ENCODE results near the gene DCAF12. TPM values are rescaled to one million over a fixed set of nuclear protein-coding genes. Genes with fewer than 3 reads are reported as not detected.

The DCAF12 gene
- total and polyA plus RNA-seq, 2 of the 13 experiments (the other 11 are each of a cell fraction or from before 2014, with no cell fraction given), result 26.8 to 37.4 TPM

- TF ChIP-seq ZNF407 (CRISPR knock-in tag; IDR thresholded peaks at IDR 0.05; ENCODE audit: not compliant biosample characterization) (peak; percentile 67), SOX13 (IDR thresholded peaks at IDR 0.05) (no peak), SOX13 (CRISPR knock-in tag; conservative IDR thresholded peaks at IDR 0.05 in 1 of 2, IDR thresholded peaks at IDR 0.05 in 1 of 2) (peak in 1 of 2 experiments; percentile 37; a peak in 1 of 4 replicates), CREBL2 (CRISPR knock-in tag; IDR thresholded peaks at IDR 0.05; ENCODE audit: borderline replicate concordance) (no peak; the same call in 1 of the 2 replicates), RELA (CRISPR knock-in tag; IDR thresholded peaks at IDR 0.05) (no peak), HNRNPLL (IDR thresholded peaks at IDR 0.05; ENCODE audit: low read depth, low read length, poor library complexity, severe bottlenecking) (peak; percentile 81), ZBTB20 (CRISPR knock-in tag; IDR thresholded peaks at IDR 0.05; ENCODE audit: borderline replicate concordance, low read depth) (peak; percentile 85; the same call in 1 of the 2 replicates), PRPF4 (IDR thresholded peaks at IDR 0.05; ENCODE audit: low read depth, low read length, poor library complexity, severe bottlenecking) (no peak), RXRB (CRISPR knock-in tag; IDR thresholded peaks at IDR 0.05; ENCODE audit: borderline replicate concordance) (peak; percentile 12; the same call in 1 of the 2 replicates), MZF1 (CRISPR knock-in tag; IDR thresholded peaks at IDR 0.05; ENCODE audit: borderline replicate concordance) (no peak), TCF7 (IDR thresholded peaks at IDR 0.05; ENCODE audit: low read depth) (no peak), GABPB1 (CRISPR knock-in tag; IDR thresholded peaks at IDR 0.05) (peak; percentile 88), ZNF362 (CRISPR knock-in tag; IDR thresholded peaks at IDR 0.05; ENCODE audit: borderline replicate concordance) (no peak; the same call in 1 of the 2 replicates), ZNF792 (CRISPR knock-in tag; IDR thresholded peaks at IDR 0.05) (no peak; the same call in 1 of the 2 replicates), BRD4 (CRISPR knock-in tag; IDR thresholded peaks at IDR 0.05) (peak; percentile 80; the same call in 1 of the 2 replicates), ZFP37 (CRISPR knock-in tag; IDR thresholded peaks at IDR 0.05; ENCODE audit: borderline replicate concordance) (no peak), ZSCAN21 (CRISPR knock-in tag; IDR thresholded peaks at IDR 0.05; ENCODE audit: borderline replicate concordance) (peak; percentile 57; the same call in 1 of the 2 replicates), EED (CRISPR knock-in tag; IDR thresholded peaks at IDR 0.05) (peak; percentile 60)
Observed at GRCh38 chr9:34048727-34049629, 77.5 kb downstream of the DCAF12 start, which contains the start of gene UBAP2 (continued).
